Neural progenitor cell (in vitro differentiated cells): ENCODE data around the gene ZC3HAV1L.

Experiments
- CTCF ChIP-seq: fragments of 200-600 bp; sonication (generic); IDR thresholded peaks from 2 replicates; pipeline ENCODE4 v1.5.1; 2017; ENCODE audit warnings: antibody characterized with exemption, mild to moderate bottlenecking
- EZH2 ChIP-seq: fragments of 200-600 bp; sonication (generic); IDR thresholded peaks from 2 replicates; pipeline ENCODE4 v1.6.1; 2017; ENCODE audit warnings: antibody characterized with exemption, mild to moderate bottlenecking, moderate library complexity
- EZH2phosphoT487 ChIP-seq: fragments of 200-600 bp; sonication (generic); IDR thresholded peaks from 2 replicates; pipeline ENCODE4 v1.6.1; 2017; ENCODE audit warnings: antibody characterized with exemption

- TF ChIP-seq CTCF (no peak), EZH2 (no peak), EZH2phosphoT487 (no peak)
Observed at GRCh38 chr7:139078911-139079310, 43.1 kb upstream of the ZC3HAV1L start.
